Activated CD4-positive, CD25-positive, alpha-beta regulatory T cell treated with anti-CD3 and anti-CD28 coated beads, Interleukin-2, amount 50 U/mL, for 24 hours (primary cell): ENCODE measurements around the gene PIKFYVE.
"Not testable (repeated sequence)": the region's sequence is repeated elsewhere in the genome, so short reads cannot be mapped to it uniquely, and the experiment has no call there.

ENCODE experiments used
- ATAC-seq, 2 donors: fragments of 150-1000 bp; cut with Tn5 transposase; one replicate each; pipeline ENCODE4 v1.10.0; 2021; ENCODE audit warnings: mild to moderate bottlenecking in 1 of 2, moderate library complexity in 1 of 2

The PIKFYVE gene, protein sequence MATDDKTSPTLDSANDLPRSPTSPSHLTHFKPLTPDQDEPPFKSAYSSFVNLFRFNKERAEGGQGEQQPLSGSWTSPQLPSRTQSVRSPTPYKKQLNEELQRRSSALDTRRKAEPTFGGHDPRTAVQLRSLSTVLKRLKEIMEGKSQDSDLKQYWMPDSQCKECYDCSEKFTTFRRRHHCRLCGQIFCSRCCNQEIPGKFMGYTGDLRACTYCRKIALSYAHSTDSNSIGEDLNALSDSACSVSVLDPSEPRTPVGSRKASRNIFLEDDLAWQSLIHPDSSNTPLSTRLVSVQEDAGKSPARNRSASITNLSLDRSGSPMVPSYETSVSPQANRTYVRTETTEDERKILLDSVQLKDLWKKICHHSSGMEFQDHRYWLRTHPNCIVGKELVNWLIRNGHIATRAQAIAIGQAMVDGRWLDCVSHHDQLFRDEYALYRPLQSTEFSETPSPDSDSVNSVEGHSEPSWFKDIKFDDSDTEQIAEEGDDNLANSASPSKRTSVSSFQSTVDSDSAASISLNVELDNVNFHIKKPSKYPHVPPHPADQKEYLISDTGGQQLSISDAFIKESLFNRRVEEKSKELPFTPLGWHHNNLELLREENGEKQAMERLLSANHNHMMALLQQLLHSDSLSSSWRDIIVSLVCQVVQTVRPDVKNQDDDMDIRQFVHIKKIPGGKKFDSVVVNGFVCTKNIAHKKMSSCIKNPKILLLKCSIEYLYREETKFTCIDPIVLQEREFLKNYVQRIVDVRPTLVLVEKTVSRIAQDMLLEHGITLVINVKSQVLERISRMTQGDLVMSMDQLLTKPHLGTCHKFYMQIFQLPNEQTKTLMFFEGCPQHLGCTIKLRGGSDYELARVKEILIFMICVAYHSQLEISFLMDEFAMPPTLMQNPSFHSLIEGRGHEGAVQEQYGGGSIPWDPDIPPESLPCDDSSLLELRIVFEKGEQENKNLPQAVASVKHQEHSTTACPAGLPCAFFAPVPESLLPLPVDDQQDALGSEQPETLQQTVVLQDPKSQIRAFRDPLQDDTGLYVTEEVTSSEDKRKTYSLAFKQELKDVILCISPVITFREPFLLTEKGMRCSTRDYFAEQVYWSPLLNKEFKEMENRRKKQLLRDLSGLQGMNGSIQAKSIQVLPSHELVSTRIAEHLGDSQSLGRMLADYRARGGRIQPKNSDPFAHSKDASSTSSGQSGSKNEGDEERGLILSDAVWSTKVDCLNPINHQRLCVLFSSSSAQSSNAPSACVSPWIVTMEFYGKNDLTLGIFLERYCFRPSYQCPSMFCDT (N-terminal part only)

DNA sequence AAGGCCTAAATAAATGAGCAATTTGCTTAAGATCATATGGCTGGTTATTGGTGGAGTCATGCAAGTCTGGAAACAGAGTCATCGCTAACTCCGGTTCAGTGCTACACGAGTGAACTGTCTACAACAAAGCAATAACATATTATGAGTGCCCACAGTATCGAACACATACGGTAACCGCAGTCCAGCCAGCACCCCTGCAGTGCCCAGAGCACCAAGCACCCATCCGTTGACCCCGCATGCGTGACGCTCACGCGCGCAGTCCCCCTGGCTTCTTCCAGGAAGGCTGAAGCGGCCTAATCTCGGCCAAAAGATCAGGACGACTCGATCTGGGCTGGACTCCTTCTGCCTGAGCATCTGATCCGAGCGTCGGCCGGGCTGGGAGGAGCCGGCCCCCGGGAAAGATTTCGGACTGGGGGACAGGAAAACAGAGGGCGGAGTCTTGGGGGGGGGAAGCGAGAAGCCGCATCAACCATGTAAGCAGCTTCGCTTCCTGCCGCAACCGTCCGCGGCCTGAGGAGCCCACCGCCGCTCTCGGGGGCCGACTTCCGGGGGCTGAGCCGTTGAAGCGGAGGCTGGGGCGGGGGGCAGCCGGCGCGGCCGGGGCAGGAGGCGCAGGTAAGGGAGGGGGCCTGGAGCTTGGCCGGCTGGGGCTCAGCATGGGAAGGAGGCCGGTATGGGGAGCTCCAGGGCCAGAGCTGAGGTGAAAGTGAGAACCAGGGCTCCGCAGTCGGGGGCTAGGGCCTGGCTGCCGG lies at the start of gene PIKFYVE:
Gene PIKFYVE, plus strand, starts transcription at position 455 of the 752 bp plus-strand sequence. CDS start 5,265 bp downstream, outside the sequence.
- peak; percentile 83 to 84 for ATAC-seq

DNA sequence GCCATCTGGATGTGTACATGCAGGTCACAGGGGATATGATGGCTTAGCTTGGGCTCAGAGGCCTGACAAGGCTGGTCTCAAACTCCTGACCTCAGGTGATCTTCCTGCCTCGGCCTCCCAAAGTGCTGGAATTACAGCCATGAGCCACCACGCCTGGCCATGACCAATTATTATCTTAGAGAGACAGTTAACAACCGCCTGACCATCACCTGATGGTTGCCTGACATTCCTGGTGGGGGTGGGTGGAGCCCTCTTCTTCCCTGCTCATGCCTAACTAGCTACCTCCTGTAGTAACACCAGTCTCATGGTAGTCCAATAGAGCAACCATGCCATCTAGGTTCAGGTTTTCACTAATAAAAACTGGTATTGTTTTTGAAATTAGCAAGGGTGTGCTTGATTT lies 44.2 kb upstream of the PIKFYVE start:
- ATAC-seq = not testable (repeated sequence)

DNA sequence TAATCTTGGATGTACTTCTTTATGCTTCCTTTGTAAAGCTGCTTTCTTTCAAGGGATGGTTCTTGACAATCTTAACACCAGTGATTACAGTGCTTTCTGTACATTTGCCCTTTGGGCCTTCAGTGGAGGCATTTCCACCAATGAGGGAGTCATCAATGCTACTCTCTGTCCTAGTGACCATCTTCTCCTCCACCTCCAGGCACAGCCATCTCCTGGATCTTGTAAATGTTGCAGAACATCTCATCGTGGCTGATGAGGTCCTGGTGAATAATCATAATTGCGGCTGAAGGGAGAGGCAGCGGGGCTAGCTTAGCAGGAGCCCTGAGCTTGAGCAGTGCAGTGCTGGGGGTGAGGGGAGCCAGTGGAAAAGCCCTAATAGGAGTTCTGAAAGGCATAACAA lies 43.7 kb upstream of the PIKFYVE start:
- no peak for ATAC-seq

DNA sequence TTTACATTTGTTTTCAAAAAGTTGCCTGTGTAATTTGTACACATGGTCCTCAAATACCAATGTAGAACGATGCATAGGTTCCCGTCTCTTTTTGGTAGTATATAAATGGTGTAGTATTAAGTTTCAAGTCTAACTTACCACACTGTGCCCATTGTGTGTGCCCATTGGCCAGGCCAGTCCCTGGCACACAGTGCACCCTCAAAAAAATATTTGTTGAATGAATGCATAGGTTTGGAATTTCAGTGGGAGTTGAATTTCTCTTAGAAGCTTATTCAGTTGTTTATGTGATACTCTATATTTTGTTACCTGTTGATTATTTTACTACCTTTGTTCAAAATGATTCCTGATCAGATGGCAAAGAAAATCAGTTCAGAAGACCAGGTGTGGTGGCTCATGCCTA lies 41.3 kb upstream of the PIKFYVE start:
- no peak for ATAC-seq

DNA sequence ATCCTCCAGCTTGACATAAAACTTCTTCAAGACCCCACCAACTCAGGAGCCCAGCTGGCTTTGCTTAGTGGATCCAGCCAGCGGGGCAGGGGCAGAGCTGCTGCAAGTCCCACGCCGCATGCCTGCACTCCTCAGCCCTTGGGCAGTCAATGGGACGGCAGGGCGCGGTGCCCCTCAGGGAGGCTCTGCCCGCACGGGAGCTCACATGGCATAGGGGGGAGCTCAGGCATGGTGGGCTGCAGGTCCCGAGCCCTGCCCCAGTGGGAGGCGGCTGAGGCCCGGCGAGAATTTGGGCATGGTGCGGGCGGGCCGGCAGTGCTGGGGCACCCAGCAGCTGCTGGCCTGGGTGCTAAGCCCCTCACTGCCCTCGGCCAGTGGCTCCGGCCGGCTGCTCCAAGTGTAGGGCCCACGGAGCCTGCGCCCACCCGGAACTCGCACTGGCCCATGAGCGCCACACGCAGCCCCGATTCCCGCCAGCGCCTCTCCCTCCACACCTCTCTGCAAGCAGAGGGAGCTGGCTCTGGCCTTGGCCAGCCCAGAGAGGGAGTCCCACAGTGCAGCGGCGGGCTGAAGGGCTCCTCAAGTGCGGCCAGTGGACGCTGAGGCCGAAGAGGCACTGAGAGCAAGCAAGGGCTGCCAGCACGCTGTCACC lies 38.3 kb upstream of the PIKFYVE start:
- no peak for ATAC-seq

DNA sequence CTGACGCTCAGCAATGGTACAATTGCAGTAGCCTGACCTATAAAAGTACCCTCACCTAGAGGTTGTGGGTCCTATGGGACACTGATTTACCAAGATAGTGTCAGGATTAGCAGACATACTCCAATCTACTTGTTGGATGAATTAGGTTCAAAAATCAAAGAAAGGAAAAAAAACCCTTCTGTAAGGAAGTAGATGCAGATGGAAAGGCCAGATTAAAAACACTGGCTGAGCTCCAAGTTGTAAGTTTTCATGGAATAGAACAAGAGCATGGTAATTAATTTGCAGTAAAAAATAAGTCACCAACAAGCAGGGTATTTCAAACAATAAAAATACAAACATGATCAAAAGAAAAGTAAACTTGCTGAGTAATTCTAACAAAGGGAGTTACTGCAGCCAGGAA lies 37.6 kb upstream of the PIKFYVE start:
- ATAC-seq = no peak

- ATAC-seq = no peak
Measured at GRCh38 chr2:208234786-208235185, 31.3 kb upstream of the PIKFYVE start.

- no peak for ATAC-seq
Measured at GRCh38 chr2:208235860-208236259, 30.2 kb upstream of the PIKFYVE start.

- ATAC-seq = no peak
Measured at GRCh38 chr2:208239770-208240493, 26.1 kb upstream of the PIKFYVE start.

DNA sequence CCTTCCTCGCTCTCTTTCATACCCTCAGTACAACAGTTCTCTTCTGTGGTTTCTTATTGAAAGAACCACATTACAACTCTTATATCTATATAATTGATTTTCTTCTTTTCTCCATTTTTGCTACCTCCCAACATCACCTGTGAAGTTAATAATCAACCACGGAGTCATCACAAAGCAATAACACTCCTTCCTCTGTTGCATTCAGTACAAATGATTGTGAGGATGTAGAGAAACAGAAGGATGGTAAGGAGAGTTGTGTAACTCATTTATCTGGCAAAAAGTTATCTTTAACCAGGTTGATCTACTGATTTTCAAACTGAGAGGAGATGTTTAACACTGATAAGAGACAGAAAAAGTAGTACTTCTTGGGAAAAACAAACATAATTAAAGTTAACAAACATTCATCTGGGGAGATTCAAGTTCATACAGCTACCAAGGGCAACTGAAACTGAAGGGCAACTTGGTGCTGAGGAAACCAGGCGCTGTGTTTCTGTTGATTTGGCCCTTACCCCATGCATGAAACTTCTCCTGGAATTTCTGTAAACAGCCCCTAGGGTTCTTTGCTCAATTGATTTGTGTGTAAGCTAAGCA lies 25.3 kb upstream of the PIKFYVE start:
- no peak for ATAC-seq

GRCh38 chr2:208244422-208244821 lies 21.6 kb upstream of the PIKFYVE start:
- ATAC-seq = no peak

DNA sequence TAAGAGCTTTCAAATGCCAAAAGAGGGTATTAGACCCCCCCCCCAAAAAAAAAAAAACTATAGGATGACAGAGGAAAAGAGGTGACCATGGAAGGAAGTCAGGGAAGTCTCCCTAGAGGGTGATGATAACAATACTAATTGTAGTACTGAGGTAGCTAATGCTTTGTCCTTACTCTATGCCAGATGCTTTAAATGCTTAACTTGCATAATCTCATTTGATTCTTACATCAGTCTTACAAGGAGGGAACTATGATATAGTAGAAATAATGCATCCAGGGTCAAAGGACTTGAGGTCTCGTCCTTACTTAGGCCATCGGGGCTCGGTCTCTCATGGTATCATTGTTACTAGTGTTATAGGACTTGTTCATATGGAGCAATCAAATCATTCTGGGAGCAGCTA lies 20.3 kb upstream of the PIKFYVE start:
- ATAC-seq = no peak

GRCh38 chr2:208248601-208249000 lies 17.5 kb upstream of the PIKFYVE start:
- ATAC-seq = no peak

DNA sequence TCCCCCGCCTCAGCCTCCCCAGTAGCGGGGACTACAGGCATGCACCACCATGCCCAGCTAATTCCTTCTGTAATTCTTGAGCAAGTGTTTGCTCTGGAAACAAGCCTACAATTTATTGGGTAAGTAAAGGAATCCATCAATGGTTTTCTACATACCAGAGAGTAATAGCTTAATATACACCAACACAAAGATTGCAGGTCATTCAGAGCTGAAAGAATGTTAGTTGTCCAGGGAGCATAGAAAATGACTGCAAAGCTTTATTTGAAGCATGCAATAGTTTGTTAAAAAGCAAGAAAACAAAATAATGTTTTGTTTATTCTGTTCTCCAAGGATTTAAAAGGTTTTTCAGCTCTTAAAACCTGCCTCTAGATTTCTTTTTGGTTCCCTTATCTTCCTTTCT lies 16.8 kb upstream of the PIKFYVE start:
- no peak for ATAC-seq

DNA sequence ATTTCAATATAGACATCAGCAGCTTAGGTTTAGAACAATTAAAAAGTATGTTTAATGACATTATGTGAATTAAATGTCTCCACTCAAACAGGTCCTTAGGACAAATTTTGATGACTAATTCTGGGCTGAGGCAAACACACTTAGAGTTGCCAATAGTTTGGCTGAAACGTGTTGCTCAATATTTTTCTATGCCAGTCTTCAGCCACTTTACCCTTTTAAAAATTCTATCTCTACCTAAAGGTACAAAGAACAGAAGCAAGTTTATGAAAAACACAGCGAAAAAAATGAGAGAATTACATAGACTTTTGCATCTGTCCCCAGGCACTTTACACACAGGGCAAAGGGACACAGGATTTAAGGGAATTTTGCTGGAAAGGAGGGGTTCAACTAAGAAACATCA lies 15.7 kb upstream of the PIKFYVE start:
- no peak for ATAC-seq

DNA sequence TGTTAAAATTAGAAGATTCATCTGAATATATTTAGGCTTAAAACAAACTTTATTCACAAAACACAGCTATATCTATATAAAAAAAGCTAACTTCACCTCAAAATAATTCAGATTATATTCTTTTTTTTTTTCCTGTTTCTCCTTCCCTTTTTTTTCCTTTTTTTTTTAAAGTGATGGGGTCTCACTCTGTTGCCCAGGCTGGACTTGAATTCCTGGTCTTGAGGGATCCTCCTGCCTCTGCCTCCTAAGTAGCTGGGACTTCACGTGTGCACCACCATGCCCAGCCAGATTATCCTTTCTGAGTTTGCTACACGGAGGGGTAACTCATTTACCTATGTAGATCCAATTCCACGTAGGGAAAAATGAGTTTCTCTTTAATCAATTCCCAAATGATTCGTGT lies 15.0 kb upstream of the PIKFYVE start:
- ATAC-seq = no peak

DNA sequence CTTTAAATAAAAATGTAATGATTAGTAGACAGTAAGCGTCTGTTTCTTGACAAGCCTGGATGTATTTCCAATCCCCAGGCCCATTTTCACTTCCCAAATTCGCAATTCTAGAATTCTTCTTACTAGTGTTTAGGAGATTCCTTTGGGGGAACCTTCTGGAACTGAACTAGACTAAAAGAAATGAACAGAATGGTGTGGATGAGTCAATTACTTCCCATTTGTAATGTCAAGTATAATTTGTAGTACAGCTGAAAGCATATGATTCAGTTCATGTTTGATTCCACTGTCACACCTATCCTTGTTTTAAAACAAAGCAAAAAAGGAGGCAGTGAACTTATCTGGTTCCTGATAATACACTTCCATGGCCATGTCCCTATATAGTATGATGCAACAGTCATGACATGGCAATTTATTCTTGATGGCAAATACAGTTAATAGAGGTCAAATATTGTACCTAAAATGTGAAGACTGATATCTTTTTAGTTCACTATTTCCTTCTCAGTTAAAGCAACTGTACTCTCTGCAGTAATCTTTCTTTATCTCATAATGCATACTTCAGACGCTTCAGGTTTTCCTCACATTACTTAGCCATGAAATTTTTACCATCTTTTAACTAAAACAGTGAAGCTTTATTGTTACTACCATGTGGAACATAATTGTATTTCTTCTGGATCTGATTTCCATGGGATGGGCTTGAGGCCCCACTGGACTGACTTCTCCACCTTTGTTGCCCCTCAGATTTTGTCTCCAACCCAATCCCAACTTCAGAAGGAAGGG lies 13.2 kb upstream of the PIKFYVE start:
- ATAC-seq = no peak

DNA sequence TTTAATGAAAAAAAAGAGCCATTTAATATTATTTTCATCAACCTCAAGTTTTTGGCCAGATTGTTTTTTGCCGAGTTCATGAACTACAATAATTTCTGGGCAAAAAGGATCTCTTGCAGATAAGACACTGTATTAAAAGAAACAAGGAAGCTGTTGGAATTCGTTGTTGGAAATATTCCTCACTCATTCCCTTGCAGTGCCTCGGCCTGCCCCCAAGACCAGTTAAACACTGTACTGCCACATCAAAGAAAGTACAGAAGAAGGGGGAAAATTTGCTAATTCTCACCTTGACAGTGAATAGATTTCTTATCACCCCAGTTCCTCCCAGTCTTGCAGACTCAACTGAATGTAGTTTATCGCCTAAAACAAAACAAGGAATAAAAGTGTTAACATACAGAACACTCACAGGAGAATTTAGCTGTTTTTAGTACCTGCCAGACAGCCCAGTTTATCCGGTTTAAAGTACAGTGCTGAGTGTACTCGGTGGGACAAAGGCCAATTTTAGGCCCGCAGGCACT lies 12.4 kb upstream of the PIKFYVE start:
- ATAC-seq = no peak

- peak; percentile 75 to 78 for ATAC-seq
Measured at GRCh38 chr2:208254118-208254870, 11.8 kb upstream of the PIKFYVE start.
